HUES48 (cell line): Measurements from ENCODE around the gene TMEM163.

ENCODE experiments used
- H3K27ac ChIP-seq: one replicate; pipeline ENCODE4 v1.7.0; 2013; ENCODE audit warnings: low read depth, low read length, inconsistent platforms
- H3K27me3 ChIP-seq: 2 replicates; pipeline ENCODE4 v1.6.1; 2013; ENCODE audit warnings: mild to moderate bottlenecking, low read length; ENCODE audit not compliant: control insufficient read depth, insufficient read depth
- H3K36me3 ChIP-seq: 2 replicates; pipeline ENCODE4 v1.6.1; 2013; ENCODE audit warnings: low read length; ENCODE audit not compliant: control insufficient read depth, insufficient read depth
- H3K4me1 ChIP-seq: 2 replicates; pipeline ENCODE4 v1.6.1; 2013; ENCODE audit warnings: mild to moderate bottlenecking, low read length; ENCODE audit not compliant: control insufficient read depth, insufficient read depth
- H3K4me3 ChIP-seq: 2 replicates; pipeline ENCODE4 v1.5.1; 2013; ENCODE audit warnings: mild to moderate bottlenecking, low read depth, low read length
- H3K9ac ChIP-seq: 2 replicates; pipeline ENCODE4 v1.6.1; 2013; ENCODE audit warnings: mild to moderate bottlenecking, low read depth, low read length, moderate library complexity
- H3K9me3 ChIP-seq: 2 replicates; pipeline ENCODE4 v1.6.1; 2013; ENCODE audit warnings: low read length; ENCODE audit not compliant: control insufficient read depth, insufficient read depth

TMEM163 gene

DNA sequence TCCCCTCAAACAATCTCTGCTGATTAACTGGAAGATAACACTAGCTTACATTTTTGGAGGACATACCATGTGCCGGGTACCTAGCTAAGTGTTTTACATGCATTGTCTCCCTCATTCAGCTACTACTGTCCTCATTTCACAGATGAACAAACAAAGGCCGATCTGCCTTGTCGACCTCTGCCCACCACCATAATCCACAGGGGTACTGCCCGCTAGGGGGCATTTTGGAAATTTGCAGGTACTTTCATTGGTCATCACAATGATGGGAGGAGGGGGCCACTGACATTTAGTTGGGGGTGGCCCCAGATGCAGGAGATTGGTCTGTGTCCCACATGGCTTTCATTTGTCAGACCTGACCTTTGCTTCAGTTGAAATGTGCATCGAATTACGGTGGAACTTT is 3.9 kb upstream of the TMEM163 start:
- H3K4me3 ChIP-seq: no peak overlapping the region
- H3K27ac ChIP-seq: no peak overlapping the region
- H3K36me3 ChIP-seq: no peaks in the 10 kb centered on the region
- peaks cover 39% of the 10 kb centered on the region for H3K27me3 ChIP-seq
- H3K4me1 ChIP-seq: peaks cover 3% of the 10 kb centered on the region; the same call in 1 of the 2 replicates
- H3K9ac ChIP-seq: no peak overlapping the region
- H3K9me3 ChIP-seq: no peaks in the 10 kb centered on the region

DNA sequence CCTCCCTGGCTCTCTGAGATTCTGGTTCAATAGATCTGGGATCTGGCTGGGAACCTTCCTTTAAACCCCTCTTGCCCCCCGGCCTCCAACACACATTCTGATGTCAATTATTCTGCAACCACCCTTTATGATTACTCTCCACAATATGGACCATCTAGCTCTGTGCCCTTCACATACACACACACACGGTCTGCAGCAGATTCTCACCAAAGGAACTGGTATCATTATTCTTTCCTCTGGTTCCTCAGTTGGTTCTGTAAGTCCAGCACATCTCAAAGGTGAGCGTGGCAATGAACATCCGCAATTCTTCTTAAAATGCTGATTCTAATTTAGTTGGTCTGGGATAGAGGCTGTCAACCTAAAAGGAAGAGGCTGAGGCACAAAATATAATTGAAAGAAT is 2.8 kb upstream of the TMEM163 start:
- Histone ChIP-seq H3K27ac (no peak overlapping the region), H3K27me3 (peaks cover 50% of the 10 kb centered on the region), H3K36me3 (no peaks in the 10 kb centered on the region), H3K9ac (no peak overlapping the region), H3K9me3 (no peaks in the 10 kb centered on the region), H3K4me3 (no peak overlapping the region), H3K4me1 (peaks cover 11% of the 10 kb centered on the region; the same call in 1 of the 2 replicates)

DNA sequence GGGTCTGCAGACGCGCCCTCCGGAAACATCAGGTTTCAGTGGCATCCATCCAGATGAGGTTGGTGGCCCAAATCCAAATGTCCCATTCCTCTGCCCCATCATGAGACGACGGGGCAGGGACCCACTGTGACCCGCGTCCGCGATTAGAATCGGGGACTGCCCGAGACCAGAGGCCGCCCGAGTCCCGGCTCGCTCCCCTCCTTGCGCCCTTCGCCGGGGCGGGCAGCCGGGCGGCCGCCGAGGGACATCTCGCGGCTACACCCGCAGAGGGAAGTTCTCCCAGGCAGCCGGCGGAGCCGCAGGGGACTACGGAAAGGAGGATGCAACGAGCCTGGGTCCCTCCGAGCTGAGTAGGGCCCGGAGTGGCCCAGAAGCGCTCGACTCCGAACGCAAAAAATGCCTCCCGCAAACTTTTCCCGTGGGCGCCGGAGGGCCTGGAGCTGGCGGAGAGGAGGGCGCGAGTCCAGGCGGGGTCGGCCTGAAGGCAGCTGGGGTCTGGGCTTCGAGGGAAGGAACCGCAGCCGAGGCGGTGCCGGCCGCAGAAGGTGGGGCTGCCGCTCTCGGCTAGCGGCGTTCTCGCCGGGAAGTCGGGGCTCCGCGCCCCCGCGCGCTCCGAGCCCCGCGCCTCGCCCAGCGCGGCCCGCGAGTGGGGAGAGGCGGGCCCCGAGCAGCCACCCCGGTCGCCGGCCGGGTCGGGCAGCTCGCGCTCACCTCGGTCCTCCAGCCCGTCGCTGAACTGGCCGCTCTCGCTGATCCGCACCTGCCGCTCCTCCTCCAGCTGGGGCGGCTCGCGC is 580 bp downstream of the TMEM163 start:
- H3K36me3 ChIP-seq: no peaks in the 10 kb centered on the region
- peaks cover 62% of the 10 kb centered on the region for H3K27me3 ChIP-seq
- no peak overlapping the region for H3K27ac ChIP-seq
- no peaks in the 10 kb centered on the region for H3K9me3 ChIP-seq
- H3K4me1 ChIP-seq: peaks cover 13% of the 10 kb centered on the region; the same call in 1 of the 2 replicates
- H3K9ac ChIP-seq: no peak overlapping the region
- H3K4me3 ChIP-seq: peak overlapping the region; percentile 69

DNA sequence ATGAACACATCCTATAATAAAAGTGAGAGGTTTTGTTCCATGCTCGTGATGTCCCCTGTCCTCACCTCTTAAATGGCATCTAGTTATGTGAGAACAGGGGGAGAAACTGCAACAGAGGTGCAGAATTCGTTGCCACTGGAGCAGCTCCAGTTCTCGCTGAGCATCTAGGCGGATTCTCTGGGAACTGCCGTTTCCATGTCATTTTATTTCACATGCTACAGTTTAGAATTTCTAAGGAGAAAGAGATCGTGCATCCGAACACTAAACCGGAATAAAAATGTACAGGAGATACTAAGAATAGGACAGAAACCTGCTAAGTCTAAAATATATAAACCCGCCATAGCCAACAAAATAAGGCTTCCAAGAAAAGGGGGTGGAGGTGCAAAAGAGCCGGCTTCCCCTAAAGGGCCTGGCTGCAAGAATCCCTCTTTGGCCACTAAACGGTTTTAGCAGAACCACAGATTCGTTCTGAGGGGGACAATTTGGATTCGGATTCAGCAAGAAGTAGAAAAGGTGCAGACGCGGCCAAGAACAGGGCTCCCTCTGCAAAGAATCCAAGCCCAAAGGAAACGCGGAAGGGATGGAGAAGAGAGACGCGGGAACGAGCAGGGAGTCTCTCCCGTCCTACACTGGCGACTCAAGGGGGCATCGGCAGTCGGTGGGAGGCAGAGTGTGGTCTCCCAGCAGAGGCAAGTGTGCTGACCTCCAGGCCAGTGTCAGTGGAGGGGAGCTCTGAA is 1.3 kb downstream of the TMEM163 start:
- no peak overlapping the region for H3K27ac ChIP-seq
- H3K4me1 ChIP-seq: peaks cover 14% of the 10 kb centered on the region; the same call in 1 of the 2 replicates
- peaks cover 62% of the 10 kb centered on the region for H3K27me3 ChIP-seq
- H3K9ac ChIP-seq: no peak overlapping the region
- H3K4me3 ChIP-seq: peak overlapping the region; percentile 69
- H3K36me3 ChIP-seq: no peaks in the 10 kb centered on the region
- H3K9me3 ChIP-seq: no peaks in the 10 kb centered on the region

DNA sequence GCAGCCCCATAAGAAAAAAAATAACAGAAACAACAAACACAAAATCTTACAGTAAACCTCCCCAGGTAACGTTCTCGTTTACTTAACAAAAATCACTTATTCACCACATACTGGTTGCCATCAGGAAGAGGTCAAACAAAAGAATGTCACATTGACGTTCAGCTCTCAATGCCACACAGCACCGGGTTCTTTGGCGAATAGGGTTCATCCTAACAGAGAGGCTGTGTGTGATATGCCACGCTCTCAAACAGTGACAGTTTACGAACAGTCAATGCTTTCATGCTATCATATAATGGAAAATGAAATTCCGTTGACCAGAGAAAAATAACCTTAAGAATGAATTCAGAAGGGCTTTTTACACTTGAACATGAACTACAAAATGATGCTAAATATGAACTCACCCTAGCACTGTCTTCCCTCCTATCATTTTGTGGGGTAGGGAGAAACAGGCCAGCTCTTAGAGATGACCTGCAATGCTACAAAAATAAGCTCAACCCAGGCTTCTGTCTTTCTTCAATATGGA is 2.0 kb downstream of the TMEM163 start:
- Histone ChIP-seq H3K27ac (no peak overlapping the region), H3K36me3 (no peaks in the 10 kb centered on the region), H3K27me3 (peaks cover 58% of the 10 kb centered on the region), H3K4me1 (peaks cover 20% of the 10 kb centered on the region; the same call in 1 of the 2 replicates), H3K9ac (no peak overlapping the region), H3K4me3 (no peak overlapping the region), H3K9me3 (no peaks in the 10 kb centered on the region)

DNA sequence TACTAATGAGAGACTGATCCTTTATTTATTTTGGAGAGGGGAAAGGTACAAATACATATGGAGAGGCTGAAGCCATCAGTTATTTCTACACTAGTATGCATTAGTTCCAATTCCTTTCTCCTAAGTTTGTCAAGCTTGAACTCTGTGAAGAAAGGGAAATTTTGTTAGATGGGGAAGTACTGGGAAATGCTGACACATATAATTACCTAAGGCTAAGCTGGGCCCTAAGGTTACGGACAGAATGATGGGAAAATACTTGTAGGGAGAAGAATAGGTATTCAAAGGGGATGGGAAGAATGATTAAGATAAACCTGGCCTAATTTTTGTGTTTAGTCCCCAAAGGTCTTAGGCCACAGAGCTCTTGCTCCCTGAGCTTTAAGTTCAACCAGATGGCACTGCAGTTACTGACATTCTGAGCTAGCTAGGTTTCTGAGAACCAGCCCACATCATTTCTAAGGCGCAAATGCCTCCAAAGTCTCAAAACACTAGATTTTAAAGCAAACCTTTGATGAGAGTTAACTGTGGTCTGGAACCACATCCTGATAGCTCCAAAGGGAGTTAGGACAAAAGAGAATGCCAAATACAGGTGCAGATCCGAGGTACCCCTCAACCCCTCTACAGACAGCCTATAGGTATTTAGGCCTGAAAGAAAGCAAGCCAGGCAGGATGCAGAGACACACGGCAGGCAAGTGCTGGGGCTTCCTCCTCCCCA is 2.7 kb downstream of the TMEM163 start:
- H3K27me3 ChIP-seq: peaks cover 54% of the 10 kb centered on the region
- no peak overlapping the region for H3K4me3 ChIP-seq
- H3K4me1 ChIP-seq: peaks cover 24% of the 10 kb centered on the region
- no peak overlapping the region for H3K9ac ChIP-seq
- no peak overlapping the region for H3K27ac ChIP-seq
- no peaks in the 10 kb centered on the region for H3K9me3 ChIP-seq
- H3K36me3 ChIP-seq: no peaks in the 10 kb centered on the region

DNA sequence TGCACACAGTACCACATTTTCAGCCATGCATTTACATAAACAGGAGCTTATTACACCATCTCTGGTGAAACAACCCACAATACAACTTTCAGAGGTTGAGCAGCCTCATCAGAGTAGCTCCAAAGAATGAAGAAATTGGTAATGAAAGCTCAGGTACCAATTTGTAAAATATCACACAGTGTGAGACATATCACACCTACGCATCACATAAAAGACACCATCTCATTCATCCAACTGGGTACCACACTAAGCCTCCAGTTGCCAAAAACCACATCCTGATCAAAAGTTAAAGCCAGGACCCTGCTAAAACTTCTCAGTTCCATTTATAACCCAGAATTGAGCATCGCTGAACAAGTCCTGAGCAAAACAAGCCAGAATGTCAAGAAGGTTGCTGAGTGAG is 4.6 kb downstream of the TMEM163 start:
- Histone ChIP-seq H3K9ac (no peak overlapping the region), H3K4me3 (no peak overlapping the region), H3K4me1 (peaks cover 24% of the 10 kb centered on the region), H3K36me3 (no peaks in the 10 kb centered on the region), H3K27me3 (peaks cover 35% of the 10 kb centered on the region), H3K9me3 (no peaks in the 10 kb centered on the region), H3K27ac (no peak overlapping the region)

DNA sequence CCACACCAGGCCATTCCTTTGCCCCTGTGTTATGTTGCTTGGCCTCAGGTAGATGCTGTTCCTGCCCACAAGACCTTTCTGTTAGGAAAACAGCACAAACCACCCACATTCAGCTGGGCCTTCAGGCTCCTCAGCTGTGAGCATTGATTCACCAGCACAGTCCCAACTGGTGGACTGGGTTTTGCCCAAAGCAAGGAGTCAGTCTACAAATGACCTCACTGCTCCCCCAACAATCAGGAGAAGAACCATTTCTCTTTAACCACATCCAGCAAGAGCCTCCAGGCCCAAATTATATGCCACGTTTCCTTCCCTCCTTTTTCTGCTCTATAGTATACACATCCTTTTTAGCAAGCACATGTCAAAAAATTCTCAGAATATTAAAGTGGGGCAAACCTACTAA is 5.2 kb downstream of the TMEM163 start:
- H3K36me3 ChIP-seq: no peaks in the 10 kb centered on the region
- no peak overlapping the region for H3K4me3 ChIP-seq
- H3K27me3 ChIP-seq: peaks cover 32% of the 10 kb centered on the region
- no peak overlapping the region for H3K27ac ChIP-seq
- H3K9ac ChIP-seq: no peak overlapping the region
- H3K4me1 ChIP-seq: peaks cover 24% of the 10 kb centered on the region
- H3K9me3 ChIP-seq: no peaks in the 10 kb centered on the region

DNA sequence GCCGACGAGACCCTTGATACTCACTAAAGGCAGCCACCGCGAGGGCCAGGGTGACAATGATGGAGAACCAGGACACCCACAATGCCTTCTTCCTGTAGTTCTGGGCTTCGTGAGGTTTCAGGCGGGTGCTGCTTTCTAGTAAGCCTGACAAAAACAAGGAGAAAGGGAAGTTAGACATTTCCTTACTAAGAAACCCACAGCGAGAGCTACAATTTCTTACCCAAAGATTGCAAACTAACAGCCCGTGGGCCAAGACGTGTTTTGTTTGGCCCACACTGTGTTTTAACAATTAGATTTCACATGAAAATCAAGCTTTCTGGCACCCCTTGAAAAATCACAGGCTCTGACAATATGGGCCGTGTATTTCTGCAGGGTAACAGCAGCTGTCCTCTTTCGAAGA is 5.6 kb downstream of the TMEM163 start:
- H3K27me3 ChIP-seq: peaks cover 27% of the 10 kb centered on the region
- no peak overlapping the region for H3K27ac ChIP-seq
- no peak overlapping the region for H3K9ac ChIP-seq

DNA sequence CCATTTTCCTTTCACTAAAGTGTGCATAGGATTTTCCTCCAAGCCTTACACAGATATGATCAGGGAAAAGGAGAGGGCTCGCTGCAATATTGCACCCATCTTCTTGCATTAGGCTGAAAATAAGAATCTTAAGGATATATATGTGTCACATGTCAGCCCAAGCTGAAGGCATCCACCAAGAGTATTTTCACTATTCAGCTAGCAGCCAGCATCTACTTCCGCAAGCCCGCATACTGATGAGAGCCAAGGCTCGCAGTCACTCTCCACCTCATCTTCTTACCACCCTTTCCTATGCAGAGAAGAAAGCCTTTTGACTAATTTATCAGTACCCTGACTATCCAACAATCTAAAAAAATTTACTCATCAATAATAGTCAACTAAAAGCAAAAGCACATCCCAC is 6.1 kb downstream of the TMEM163 start:
- peaks cover 23% of the 10 kb centered on the region for H3K27me3 ChIP-seq
- no peaks in the 10 kb centered on the region for H3K36me3 ChIP-seq
- H3K9ac ChIP-seq: no peak overlapping the region
- no peak overlapping the region for H3K27ac ChIP-seq
- H3K9me3 ChIP-seq: no peaks in the 10 kb centered on the region
- no peak overlapping the region for H3K4me3 ChIP-seq
- H3K4me1 ChIP-seq: peaks cover 24% of the 10 kb centered on the region

More for the DNA sequence above, 5.6 kb downstream of the TMEM163 start:
- no peaks in the 10 kb centered on the region for H3K9me3 ChIP-seq
- no peak overlapping the region for H3K4me3 ChIP-seq
- peaks cover 24% of the 10 kb centered on the region for H3K4me1 ChIP-seq
- no peaks in the 10 kb centered on the region for H3K36me3 ChIP-seq
